ENCODE results near the gene KRI1.

KRI1 gene

DNA sequence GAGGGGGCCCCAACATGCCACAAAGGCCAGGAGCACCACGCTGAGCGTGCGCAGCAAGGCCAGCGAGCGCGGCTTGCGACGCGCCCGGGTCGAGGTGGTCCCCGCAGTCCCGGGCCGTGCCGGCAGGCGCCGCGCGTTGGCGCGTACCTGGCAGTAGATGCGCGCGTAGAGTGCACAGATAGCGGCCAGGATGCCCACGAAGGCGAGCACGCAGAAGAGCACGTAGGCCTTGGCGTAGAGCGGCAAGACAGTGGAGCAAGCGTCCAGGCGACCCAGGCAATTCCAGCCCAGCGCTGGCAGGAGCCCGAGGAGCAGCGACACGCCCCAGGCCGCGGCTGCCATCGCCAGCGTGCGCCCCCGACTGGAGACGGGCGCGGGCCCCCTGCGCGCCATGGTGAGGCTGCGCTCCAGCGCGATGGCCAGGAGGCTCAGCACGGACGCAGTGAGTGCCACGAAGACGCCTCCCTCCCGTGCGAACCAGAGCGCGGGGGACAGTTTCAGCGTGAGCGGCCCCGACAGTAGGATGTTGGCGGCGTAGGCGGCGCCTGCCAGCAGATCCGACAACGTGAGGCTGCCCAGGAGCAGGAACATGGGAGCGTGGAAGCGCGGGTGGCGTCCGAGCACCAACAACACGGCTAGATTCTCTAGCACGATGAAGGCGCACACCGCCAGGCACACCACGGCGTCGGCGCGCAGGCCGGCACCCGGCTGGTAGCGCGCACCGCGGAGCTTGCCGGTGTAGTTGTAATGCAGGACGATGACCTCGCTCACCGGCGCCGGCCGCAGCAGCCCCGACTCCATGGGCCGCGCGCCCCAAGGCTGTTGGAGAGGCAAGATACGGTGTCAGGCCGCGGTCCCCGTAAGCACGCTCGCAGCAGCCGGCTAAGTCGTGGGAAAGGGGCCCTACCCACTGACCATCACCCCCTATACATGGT lies 51.3 kb downstream of the KRI1 start:
- no peak overlapping the region for H3K9ac ChIP-seq (ENCODE audit: low read length)
- no peaks in the 10 kb centered on the region for H3F3A ChIP-seq (ENCODE audit: insufficient read depth, low read length)
- no peak for TF ChIP-seq EZH2 (IDR thresholded peaks at IDR 0.05; ENCODE audit: borderline replicate concordance, low read length)
- TF ChIP-seq, protein P1, sequence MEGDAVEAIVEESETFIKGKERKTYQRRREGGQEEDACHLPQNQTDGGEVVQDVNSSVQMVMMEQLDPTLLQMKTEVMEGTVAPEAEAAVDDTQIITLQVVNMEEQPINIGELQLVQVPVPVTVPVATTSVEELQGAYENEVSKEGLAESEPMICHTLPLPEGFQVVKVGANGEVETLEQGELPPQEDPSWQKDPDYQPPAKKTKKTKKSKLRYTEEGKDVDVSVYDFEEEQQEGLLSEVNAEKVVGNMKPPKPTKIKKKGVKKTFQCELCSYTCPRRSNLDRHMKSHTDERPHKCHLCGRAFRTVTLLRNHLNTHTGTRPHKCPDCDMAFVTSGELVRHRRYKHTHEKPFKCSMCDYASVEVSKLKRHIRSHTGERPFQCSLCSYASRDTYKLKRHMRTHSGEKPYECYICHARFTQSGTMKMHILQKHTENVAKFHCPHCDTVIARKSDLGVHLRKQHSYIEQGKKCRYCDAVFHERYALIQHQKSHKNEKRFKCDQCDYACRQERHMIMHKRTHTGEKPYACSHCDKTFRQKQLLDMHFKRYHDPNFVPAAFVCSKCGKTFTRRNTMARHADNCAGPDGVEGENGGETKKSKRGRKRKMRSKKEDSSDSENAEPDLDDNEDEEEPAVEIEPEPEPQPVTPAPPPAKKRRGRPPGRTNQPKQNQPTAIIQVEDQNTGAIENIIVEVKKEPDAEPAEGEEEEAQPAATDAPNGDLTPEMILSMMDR (IDR thresholded peaks at IDR 0.05; ENCODE audit: low read length), result no peak
- 0 out of 2 replicates have a peak, but pooled peaks cover 4% of the 10 kb centered on the region for H3K27me3 ChIP-seq (ENCODE audit: insufficient read depth, low read length)
- no peak overlapping the region for H2AFZ ChIP-seq (ENCODE audit: low read length)
- no peak overlapping the region for H3K4me3 ChIP-seq (ENCODE audit: low read depth, low read length, poor library complexity, severe bottlenecking)
- H3K36me3 ChIP-seq (ENCODE audit: insufficient read depth, low read length), result no peaks in the 10 kb centered on the region
- H3K4me2 ChIP-seq (ENCODE audit: low read length), result no peak overlapping the region
- H3K9me3 ChIP-seq (ENCODE audit: low read length), result no peaks in the 10 kb centered on the region
- no peaks in the 10 kb centered on the region for H3K4me1 ChIP-seq (ENCODE audit: insufficient read depth, low read length, severe bottlenecking)
- H3K79me2 ChIP-seq (ENCODE audit: insufficient read depth, low read length), result no peaks in the 10 kb centered on the region
- H4K20me1 ChIP-seq (ENCODE audit: insufficient read depth, low read length), result no peaks in the 10 kb centered on the region
- H3K27ac ChIP-seq (ENCODE audit: low read depth, low read length, poor library complexity, severe bottlenecking), result no peak overlapping the region
- H3K9me2 ChIP-seq (ENCODE audit: low read depth, low read length), result no peaks in the 10 kb centered on the region

- no peak overlapping the region for H2AFZ ChIP-seq (ENCODE audit: low read length)
- no peak overlapping the region for H3K9ac ChIP-seq (ENCODE audit: low read length)
- H3K27me3 ChIP-seq (ENCODE audit: insufficient read depth, low read length), result 0 out of 2 replicates have a peak, but pooled peaks cover 4% of the 10 kb centered on the region
- H4K20me1 ChIP-seq (ENCODE audit: insufficient read depth, low read length), result no peaks in the 10 kb centered on the region
- no peaks in the 10 kb centered on the region for H3K36me3 ChIP-seq (ENCODE audit: insufficient read depth, low read length)
- H3K4me3 ChIP-seq (ENCODE audit: low read depth, low read length, poor library complexity, severe bottlenecking), result no peak overlapping the region
- no peaks in the 10 kb centered on the region for H3K9me2 ChIP-seq (ENCODE audit: low read depth, low read length)
- no peaks in the 10 kb centered on the region for H3K9me3 ChIP-seq (ENCODE audit: low read length)
- TF ChIP-seq, protein P1 (IDR thresholded peaks at IDR 0.05; ENCODE audit: low read length), result no peak
- TF ChIP-seq EZH2 (IDR thresholded peaks at IDR 0.05; ENCODE audit: borderline replicate concordance, low read length), result no peak
- no peaks in the 10 kb centered on the region for H3K79me2 ChIP-seq (ENCODE audit: insufficient read depth, low read length)
- H3K4me2 ChIP-seq (ENCODE audit: low read length), result no peak overlapping the region
- H3K27ac ChIP-seq (ENCODE audit: low read depth, low read length, poor library complexity, severe bottlenecking), result no peak overlapping the region
- no peaks in the 10 kb centered on the region for H3K4me1 ChIP-seq (ENCODE audit: insufficient read depth, low read length, severe bottlenecking)
- H3F3A ChIP-seq (ENCODE audit: insufficient read depth, low read length), result no peaks in the 10 kb centered on the region
These were observed 52.6 kb downstream of the KRI1 start for GRCh38 chr19:10513223-10513622.

DNA sequence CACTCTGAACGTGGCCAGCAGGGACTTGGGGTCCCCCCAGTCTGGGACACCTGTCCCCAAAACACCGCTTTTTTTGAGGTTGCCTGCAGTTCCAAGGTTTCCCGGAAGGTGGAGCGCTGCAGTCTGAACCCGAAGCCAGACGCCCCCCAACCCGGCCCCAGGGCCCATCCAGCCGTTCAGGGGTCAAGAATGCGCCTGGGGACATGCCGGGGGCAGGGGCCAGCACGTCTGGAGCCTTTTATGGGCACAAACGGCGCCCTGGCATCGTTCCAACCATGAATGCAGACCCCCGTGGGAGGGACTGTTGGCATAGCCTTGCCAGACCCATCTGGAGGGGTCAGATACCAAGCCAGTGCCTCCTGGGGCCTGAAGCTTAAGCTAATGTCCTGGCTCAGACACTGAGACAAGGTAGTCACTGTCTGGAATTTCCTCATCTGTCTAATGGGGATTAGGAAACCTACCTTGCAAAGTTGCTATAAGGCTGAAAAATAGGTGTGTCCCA lies 55.5 kb downstream of the KRI1 start:
- no peak overlapping the region for H3K27ac ChIP-seq (ENCODE audit: low read depth, low read length, poor library complexity, severe bottlenecking)
- H2AFZ ChIP-seq (ENCODE audit: low read length), result no peak overlapping the region
- H3K9me2 ChIP-seq (ENCODE audit: low read depth, low read length), result no peaks in the 10 kb centered on the region
- H3K9ac ChIP-seq (ENCODE audit: low read length), result no peak overlapping the region
- H3K9me3 ChIP-seq (ENCODE audit: low read length), result no peaks in the 10 kb centered on the region
- H3K4me1 ChIP-seq (ENCODE audit: insufficient read depth, low read length, severe bottlenecking), result no peaks in the 10 kb centered on the region
- no peak overlapping the region for H3K4me2 ChIP-seq (ENCODE audit: low read length)
- H4K20me1 ChIP-seq (ENCODE audit: insufficient read depth, low read length), result no peaks in the 10 kb centered on the region
- H3K4me3 ChIP-seq (ENCODE audit: low read depth, low read length, poor library complexity, severe bottlenecking), result no peak overlapping the region
- no peaks in the 10 kb centered on the region for H3K79me2 ChIP-seq (ENCODE audit: insufficient read depth, low read length)
- TF ChIP-seq, protein P1 (IDR thresholded peaks at IDR 0.05; ENCODE audit: low read length), result peak; percentile 91
- no peak for TF ChIP-seq EZH2 (IDR thresholded peaks at IDR 0.05; ENCODE audit: borderline replicate concordance, low read length)
- H3K36me3 ChIP-seq (ENCODE audit: insufficient read depth, low read length), result no peaks in the 10 kb centered on the region
- H3K27me3 ChIP-seq (ENCODE audit: insufficient read depth, low read length), result no peaks in the 10 kb centered on the region
- H3F3A ChIP-seq (ENCODE audit: insufficient read depth, low read length), result no peaks in the 10 kb centered on the region
